HCT116 (cell line): ENCODE data around the gene MAML2. TPM values are rescaled to one million over a fixed set of nuclear protein-coding genes. Genes with fewer than 3 reads are reported as not detected.

ENCODE experiments used
- ATAC-seq: fragments of 200-7000 bp; cut with Tn5 transposase; 2 replicates; pipeline ENCODE4 v1.9.1; 2020; ENCODE audit warnings: mild to moderate bottlenecking, moderate library complexity
- BruUV-seq: library from RNA; stranded (reverse); fragments of 400-500 nt; replicated peaks from 2 replicates; lab custom pipeline; 2021; lab: Mats Ljungman, UMichigan
- CTCF ChIA-PET: fragments of 300-600 bp; sonication (Branson Sonifier 250); formaldehyde crosslinking; loops from one replicate; lab custom pipeline; 2021; ENCODE audit warnings: antibody characterized with exemption; lab: Charles Lee
- POLR2A ChIA-PET: fragments of 300-600, 350-600 bp; sonication (Branson Sonifier 250); formaldehyde crosslinking; loops from one replicate; lab custom pipeline; 2021; ENCODE audit warnings: antibody characterized with exemption; lab: Charles Lee
- RAD21 ChIA-PET, 2 experiments: fragments of 300-600 bp; sonication (Branson Sonifier 250); formaldehyde crosslinking; loops; one replicate each; lab custom pipeline; 2023; ENCODE audit warnings: low total read pairs in 2 of 2; ENCODE audit not compliant: uncharacterized antibody in 2 of 2, unreplicated experiment in 2 of 2, low non-redundant PET in 1 of 2; lab: Charles Lee
- DNase-seq: peaks from one replicate; pipeline ENCODE4 v3.0.0-alpha.2; 2010; ENCODE audit warnings: low read depth, low spot score
- H2AFZ ChIP-seq: fragments of 200-600 bp; shearing (Covaris generic), sonication (generic); 2 replicates; pipeline ENCODE4 v1.6.1; 2017; ENCODE audit warnings: low read depth, mixed run types, mixed read lengths, antibody characterized with exemption, low read length; ENCODE audit not compliant: poor library complexity, severe bottlenecking
- H3K27ac ChIP-seq: 2 replicates; pipeline ENCODE4 v1.5.1; 2012; ENCODE audit warnings: low read depth, low read length
- H3K27me3 ChIP-seq: fragments of 200-600 bp; sonication (generic); 2 replicates; pipeline ENCODE4 v1.6.1; 2016; ENCODE audit warnings: mixed run types, low read length, mixed read lengths; ENCODE audit not compliant: insufficient read depth
- H3K36me3 ChIP-seq, 2 experiments: fragments of 200-500 bp in 1 of 2; fragments of 200-600 bp in 1 of 2; sonication (Bioruptor generic) in 1 of 2; sonication (generic) in 1 of 2; 2 replicates each; pipeline versions ENCODE4 v1.5.1 to v1.6.1; 2014 to 2016; ENCODE audit warnings: low read length in 2 of 2, inconsistent platforms in 1 of 2, mixed read lengths in 1 of 2, mixed run types in 1 of 2; ENCODE audit not compliant: insufficient read depth in 2 of 2, control insufficient read depth in 1 of 2
- H3K4me1 ChIP-seq, 2 experiments: fragments of 200-600 bp in 1 of 2; sonication (generic) in 1 of 2; 2 replicates each; pipeline versions ENCODE4 v1.5.1 to v1.6.1; 2012 to 2017; ENCODE audit warnings: low read length in 2 of 2, inconsistent platforms in 1 of 2, mild to moderate bottlenecking in 1 of 2, mixed read lengths in 1 of 2, mixed run types in 1 of 2, moderate library complexity in 1 of 2; ENCODE audit not compliant: insufficient read depth in 2 of 2, control insufficient read depth in 1 of 2
- H3K4me2 ChIP-seq: fragments of 200-600 bp; sonication (generic); 2 replicates; pipeline ENCODE4 v1.6.1; 2017; ENCODE audit warnings: mixed run types, low read length, mixed read lengths
- H3K4me3 ChIP-seq, 2 experiments: fragments of 200-600 bp in 1 of 2; sonication (generic) in 1 of 2; replicated peaks in 1 of 2; 2 replicates each; pipeline ENCODE4 v1.5.1; 2011 to 2016; ENCODE audit warnings: low read length in 2 of 2, control low read depth in 1 of 2, low read depth in 1 of 2, mild to moderate bottlenecking in 1 of 2, mixed read lengths in 1 of 2, mixed run types in 1 of 2
- H3K79me2 ChIP-seq: fragments of 200-600 bp; sonication (generic); 2 replicates; pipeline ENCODE4 v1.6.1; 2017; ENCODE audit warnings: mild to moderate bottlenecking, mixed run types, low read length, moderate library complexity, mixed read lengths; ENCODE audit not compliant: insufficient read depth
- H3K9ac ChIP-seq: fragments of 200-600 bp; sonication (generic); 2 replicates; pipeline ENCODE4 v1.6.1; 2016; ENCODE audit warnings: low read length, mixed read lengths
- H3K9me2 ChIP-seq: fragments of 200-600 bp; sonication (generic), shearing (Covaris generic); 2 replicates; pipeline ENCODE4 v1.6.1; 2017; ENCODE audit warnings: mixed run types, mild to moderate bottlenecking, moderate library complexity; ENCODE audit not compliant: insufficient read depth
- H3K9me3 ChIP-seq, 2 experiments: fragments of 200-500 bp in 1 of 2; fragments of 200-600 bp in 1 of 2; sonication (Bioruptor generic) in 1 of 2; sonication (generic) in 1 of 2; 2 replicates each; pipeline ENCODE4 v1.6.1; 2014 to 2017; ENCODE audit warnings: low read length in 2 of 2, mixed read lengths in 2 of 2, inconsistent platforms in 1 of 2, low read depth in 1 of 2, mild to moderate bottlenecking in 1 of 2, mixed run types in 1 of 2, moderate library complexity in 1 of 2; ENCODE audit not compliant: control insufficient read depth in 1 of 2, insufficient read depth in 1 of 2
- H4K20me1 ChIP-seq: fragments of 200-600 bp; sonication (generic), shearing (Covaris generic); 2 replicates; pipeline ENCODE4 v1.6.1; 2017; ENCODE audit warnings: mixed run types, mild to moderate bottlenecking, moderate library complexity; ENCODE audit not compliant: insufficient read depth
- CBX3 ChIP-seq: IDR thresholded peaks from 2 replicates; pipeline ENCODE4 v1.6.1; 2012; ENCODE audit warnings: low read depth
- CTCF ChIP-seq, 3 experiments: fragments of 200-600 bp in 1 of 3; sonication (generic) in 1 of 3; IDR thresholded peaks in 2 of 3; conservative IDR thresholded peaks in 1 of 3; 2 replicates each; pipeline ENCODE4 v1.5.1; 2012 to 2017; ENCODE audit warnings: low read depth in 2 of 3, low read length in 2 of 3, antibody characterized with exemption in 1 of 3, borderline replicate concordance in 1 of 3, control low read depth in 1 of 3, mild to moderate bottlenecking in 1 of 3, mixed read lengths in 1 of 3, mixed run types in 1 of 3, moderate library complexity in 1 of 3; ENCODE audit not compliant: insufficient read depth in 1 of 3
- EGR1 ChIP-seq: IDR thresholded peaks from 2 replicates; pipeline ENCODE4 v1.6.1; 2012; ENCODE audit warnings: low read depth
- FOSL1 ChIP-seq: IDR thresholded peaks from 2 replicates; pipeline ENCODE4 v1.6.1; 2012; ENCODE audit warnings: low read depth
- MAX ChIP-seq: IDR thresholded peaks from 2 replicates; pipeline ENCODE4 v1.6.1; 2012
- POLR2AphosphoS5 ChIP-seq: IDR thresholded peaks from 2 replicates; pipeline ENCODE4 v1.6.1; 2011; ENCODE audit warnings: mild to moderate bottlenecking, low read depth, low read length, moderate library complexity
- RAD21 ChIP-seq: IDR thresholded peaks from 2 replicates; pipeline ENCODE4 v1.6.1; 2012; ENCODE audit warnings: low read depth, mild to moderate bottlenecking
- REST ChIP-seq: IDR thresholded peaks from 2 replicates; pipeline ENCODE4 v1.6.1; 2012; ENCODE audit warnings: low read depth
- SP1 ChIP-seq: IDR thresholded peaks from 2 replicates; pipeline ENCODE4 v1.6.1; 2012; ENCODE audit warnings: low read depth
- SRF ChIP-seq: IDR thresholded peaks from 2 replicates; pipeline ENCODE4 v1.6.1; 2012; ENCODE audit warnings: low read depth
- TCF7L2 ChIP-seq: IDR thresholded peaks from 2 replicates; pipeline ENCODE4 v1.7.0; 2011; ENCODE audit warnings: borderline replicate concordance, inconsistent platforms; ENCODE audit not compliant: insufficient read depth, insufficient read length; ENCODE audit errors: extremely low read depth
- ZFX ChIP-seq: fragments of 450-650 bp; IDR thresholded peaks from 2 replicates; pipeline ENCODE4 v1.6.1; 2017
- intact Hi-C: fragments of 100-400 bp; cut with micrococcal nuclease; formaldehyde crosslinking; loops from 2 replicates; pipeline ENCODE4 v1.10.0; 2022
- total RNA-seq: library from RNA; stranded (reverse); gene quantifications from one replicate; pipeline ENCODE4 v1.2.1, GENCODE V29; 2021; ENCODE audit not compliant: unreplicated experiment
- TF ChIP-seq, protein P1 (sequence below): IDR thresholded peaks from 2 replicates; pipeline ENCODE4 v1.6.1; 2011; ENCODE audit warnings: mild to moderate bottlenecking, low read length, moderate library complexity; ENCODE audit not compliant: insufficient replicate concordance; ENCODE audit errors: extremely low read depth

Gene MAML2
- total RNA-seq, 1 experiment from 2014 or later = 2.6 TPM

DNA sequence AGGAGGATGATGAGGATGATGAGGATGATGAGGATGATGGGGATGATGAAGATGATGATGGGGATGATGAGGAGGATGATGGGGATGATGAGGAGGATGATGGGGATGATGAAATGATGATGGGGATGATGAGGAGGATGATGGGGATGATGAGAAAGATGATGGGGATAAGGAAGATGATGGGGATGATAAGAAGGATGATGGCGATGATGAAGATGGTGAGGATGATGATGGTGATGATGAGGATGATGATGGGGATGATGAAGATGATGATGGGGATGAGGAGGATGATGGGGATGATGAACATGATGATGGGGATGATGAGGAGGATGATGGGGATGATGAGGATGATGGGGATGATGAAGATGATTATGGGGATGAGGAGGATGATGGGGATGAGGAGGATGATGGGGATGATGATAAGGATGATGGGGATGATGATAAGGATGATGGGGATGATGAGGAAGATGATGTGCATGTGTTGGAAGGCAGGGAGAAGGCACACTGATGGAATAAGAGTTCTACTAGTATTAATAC lies 340.2 kb downstream of the MAML2 start:
- no TSS peak for BruUV-seq
- intact Hi-C loops = no loop called here

More for the DNA sequence above, 340.2 kb downstream of the MAML2 start:
- ChIA-PET CTCF (no interaction called here), POLR2A (no interaction called here), RAD21 (no interaction called here)
- no peak overlapping the region for H3K4me2 ChIP-seq
- no peaks in the 10 kb centered on the region for H3K36me3 ChIP-seq
- H3K27ac ChIP-seq = no peak overlapping the region
- H3K9ac ChIP-seq = no peak overlapping the region
- no peaks in the 10 kb centered on the region for H3K27me3 ChIP-seq
- H3K4me1 ChIP-seq = no peaks in the 10 kb centered on the region
- ATAC-seq = no peak
- DNase-seq = no peak
- H3K4me3 ChIP-seq = no peak overlapping the region
- H2AFZ ChIP-seq = no peak overlapping the region
- no peaks in the 10 kb centered on the region for H3K9me3 ChIP-seq
- TF ChIP-seq REST (no peak), POLR2AphosphoS5 (no peak), TCF7L2 (no peak), SRF (no peak), MAX (no peak), CBX3 (no peak), CTCF (IDR thresholded peaks at IDR 0.05 in 2 of 3, conservative IDR thresholded peaks at IDR 0.05 in 1 of 3; ENCODE audit: borderline replicate concordance in 1 of 3, insufficient read depth in 1 of 3, low read depth in 2 of 3, low read length in 2 of 3) (no peak), ZFX (no peak), RAD21 (no peak), FOSL1 (no peak), EGR1 (no peak), SP1 (no peak)
- TF ChIP-seq, protein P1, sequence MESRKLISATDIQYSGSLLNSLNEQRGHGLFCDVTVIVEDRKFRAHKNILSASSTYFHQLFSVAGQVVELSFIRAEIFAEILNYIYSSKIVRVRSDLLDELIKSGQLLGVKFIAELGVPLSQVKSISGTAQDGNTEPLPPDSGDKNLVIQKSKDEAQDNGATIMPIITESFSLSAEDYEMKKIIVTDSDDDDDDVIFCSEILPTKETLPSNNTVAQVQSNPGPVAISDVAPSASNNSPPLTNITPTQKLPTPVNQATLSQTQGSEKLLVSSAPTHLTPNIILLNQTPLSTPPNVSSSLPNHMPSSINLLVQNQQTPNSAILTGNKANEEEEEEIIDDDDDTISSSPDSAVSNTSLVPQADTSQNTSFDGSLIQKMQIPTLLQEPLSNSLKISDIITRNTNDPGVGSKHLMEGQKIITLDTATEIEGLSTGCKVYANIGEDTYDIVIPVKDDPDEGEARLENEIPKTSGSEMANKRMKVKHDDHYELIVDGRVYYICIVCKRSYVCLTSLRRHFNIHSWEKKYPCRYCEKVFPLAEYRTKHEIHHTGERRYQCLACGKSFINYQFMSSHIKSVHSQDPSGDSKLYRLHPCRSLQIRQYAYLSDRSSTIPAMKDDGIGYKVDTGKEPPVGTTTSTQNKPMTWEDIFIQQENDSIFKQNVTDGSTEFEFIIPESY = no peak
- H4K20me1 ChIP-seq = no peaks in the 10 kb centered on the region
- no peaks in the 10 kb centered on the region for H3K79me2 ChIP-seq
- 0 out of 2 replicates have a peak, but pooled peaks cover 3% of the 10 kb centered on the region for H3K9me2 ChIP-seq
